Measurements from ENCODE around the gene DCTN3. TPM values are rescaled to one million over a fixed set of nuclear protein-coding genes. Genes with fewer than 3 reads are reported as not detected.

DCTN3 gene
- total and polyA plus RNA-seq, 2 of the 4 experiments (the other 2 are of a cell fraction) = 122 to 183 TPM

DNA sequence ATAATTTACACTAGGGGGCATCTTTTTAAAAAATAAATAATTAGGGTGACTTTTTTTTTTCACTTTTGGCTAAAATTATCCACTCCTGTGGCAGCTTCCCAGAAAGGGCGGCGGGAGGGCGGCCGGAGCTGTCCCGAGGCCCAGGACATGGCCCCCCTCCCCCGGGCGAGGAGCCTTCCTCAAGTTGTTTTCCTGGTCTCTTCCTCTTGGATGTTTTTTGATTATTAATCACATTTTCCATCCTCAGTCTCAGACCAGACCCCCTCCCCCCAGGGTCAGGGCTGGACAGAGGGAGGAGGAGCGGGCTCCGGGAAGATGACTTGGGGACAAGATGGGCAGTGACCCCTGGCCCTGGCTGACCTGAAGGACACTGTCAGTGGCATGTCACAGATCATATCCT lies 26.1 kb downstream of the DCTN3 start:
- intact Hi-C loops (cut with micrococcal nuclease) (no loop called here), in situ Hi-C loops (cut with MboI; ENCODE audit: low sequenced_read_pairs) (no loop called here), dilution Hi-C loops (cut with HindIII; ENCODE audit: low sequenced_read_pairs, unreplicated experiment) (no loop called here)
- Histone ChIP-seq H2BK15ac (ENCODE audit: low read depth, low read length) (no peak overlapping the region), H3K36me3 (ENCODE audit: control insufficient read depth, insufficient read depth, low read length) (no peaks in the 10 kb centered on the region), H3K4me3 (ENCODE audit: insufficient read depth, low read depth, low read length) (no peak overlapping the region), H3K9me3 (ENCODE audit: control insufficient read depth, insufficient read depth, low read length) (no peaks in the 10 kb centered on the region), H3K14ac (replicated peaks; ENCODE audit: low read depth, low read length) (no peak overlapping the region), H3K4me1 (ENCODE audit: control insufficient read depth, insufficient read depth, low read length) (no peaks in the 10 kb centered on the region; the same call in 1 of the 2 replicates), H3K18ac (ENCODE audit: low read depth, low read length) (no peak overlapping the region), H3K9me1 (ENCODE audit: insufficient read depth, low read length) (no peaks in the 10 kb centered on the region), H2AFZ (replicated peaks; ENCODE audit: low read length, poor library complexity) (no peak overlapping the region), H3K79me1 (ENCODE audit: low read depth in 1 of 2, low read length in 2 of 2) (no peaks in the 10 kb centered on the region), H2BK5ac (ENCODE audit: low read depth, low read length, poor library complexity, severe bottlenecking) (no peak overlapping the region), H4K20me1 (ENCODE audit: insufficient read depth, low read length) (0 out of 2 replicates have a peak, but pooled peaks cover 3% of the 10 kb centered on the region), H3K4ac (ENCODE audit: low read depth, low read length) (no peak overlapping the region), H2BK20ac (ENCODE audit: low read depth, low read length) (no peak overlapping the region), H4K8ac (ENCODE audit: low read depth in 2 of 2, low read length in 2 of 2) (no peak overlapping the region), H3K56ac (ENCODE audit: extremely low read depth, insufficient read depth, low read length) (no peak overlapping the region), H3K9ac (ENCODE audit: low read depth, low read length) (no peak overlapping the region), H3K27me3 (ENCODE audit: control insufficient read depth, insufficient read depth, low read length) (peaks cover 76% of the 10 kb centered on the region), H2AK5ac (ENCODE audit: low read depth, low read length) (no peak overlapping the region), H4K5ac (ENCODE audit: low read depth, low read length) (no peak overlapping the region), H3K27ac (ENCODE audit: insufficient read depth, low read length) (no peak overlapping the region), H3K23ac (ENCODE audit: low read depth, low read length) (no peak overlapping the region), H2BK120ac (ENCODE audit: low read depth, low read length) (no peak overlapping the region), H3K4me2 (ENCODE audit: low read depth, low read length) (no peak overlapping the region), H4K91ac (ENCODE audit: insufficient read depth, low read depth, low read length) (no peak overlapping the region), H2AK9ac (replicated peaks; ENCODE audit: low read depth, low read length, poor library complexity) (no peak overlapping the region)
- ChIA-PET POLR2A (ENCODE audit: unreplicated experiment) (no interaction called here), CTCF (no interaction called here)
- no peak for TF ChIP-seq CEBPB (IDR thresholded peaks at IDR 0.05; ENCODE audit: low read depth, low read length)
- ATAC-seq (ENCODE audit: low read depth) (no peak), DNase-seq (no peak)
- WGBS, 2 experiments (ENCODE audit: extremely low coverage in 2 of 2, insufficient read length in 1 of 2) = 73% methylated on average over 3 of the region's 9 CpGs; no CpG with 5 or more reads in 1 of the 2 experiments
- BruUV-seq (replicated peaks) = no TSS peak

All from IMR-90 (cell line).